IMR-90 (cell line): ENCODE results near the gene DISC1. TPM values are rescaled to one million over a fixed set of nuclear protein-coding genes. Genes with fewer than 3 reads are reported as not detected.
A peak's percentile ranks its signal among the peaks of the same experiment; 100 is the strongest.

Experiments
- ATAC-seq: fragments of 200-7000 bp; cut with Tn5 transposase; 2 replicates; pipeline ENCODE4 v1.9.1; 2020; ENCODE audit warnings: low read depth, mild to moderate bottlenecking, moderate library complexity
- BruUV-seq: library from RNA; stranded (reverse); fragments of 400-500 nt; replicated peaks from 2 replicates; lab custom pipeline; 2021; lab: Mats Ljungman, UMichigan
- CTCF ChIA-PET: fragments of 300-600 bp; formaldehyde crosslinking; extraction: SDS; loops from one replicate; lab custom pipeline; 2021; ENCODE audit warnings: antibody characterized with exemption; lab: Yijun Ruan, JAX
- POLR2A ChIA-PET: fragments of 300-600 bp; sonication (Branson Sonifier 250); formaldehyde crosslinking; loops from one replicate; lab custom pipeline; 2022; ENCODE audit warnings: antibody characterized with exemption; ENCODE audit not compliant: unreplicated experiment; lab: Charles Lee
- DNase-seq: peaks from one replicate; pipeline ENCODE4 v3.0.0; 2013
- H2AFZ ChIP-seq: replicated peaks from 2 replicates; pipeline ENCODE3; 2013; ENCODE audit warnings: low read length, mild to moderate bottlenecking; ENCODE audit not compliant: poor library complexity
- H2AK5ac ChIP-seq: 2 replicates; pipeline ENCODE4 v1.6.1; 2013; ENCODE audit warnings: low read depth, low read length, inconsistent platforms
- H2AK9ac ChIP-seq: replicated peaks from 2 replicates; pipeline ENCODE3; 2013; ENCODE audit warnings: mild to moderate bottlenecking, low read depth, low read length, moderate library complexity; ENCODE audit not compliant: poor library complexity
- H2BK120ac ChIP-seq: 2 replicates; pipeline ENCODE4 v1.6.1; 2013; ENCODE audit warnings: low read depth, low read length, inconsistent platforms
- H2BK15ac ChIP-seq: 3 replicates; pipeline ENCODE4 v1.6.1; 2013; ENCODE audit warnings: low read depth, low read length, inconsistent platforms
- H2BK20ac ChIP-seq: 2 replicates; pipeline ENCODE4 v1.6.1; 2013; ENCODE audit warnings: low read depth, mild to moderate bottlenecking, inconsistent platforms, low read length, moderate library complexity
- H2BK5ac ChIP-seq: 2 replicates; pipeline ENCODE4 v1.6.1; 2013; ENCODE audit warnings: mild to moderate bottlenecking, low read depth, low read length, inconsistent platforms; ENCODE audit not compliant: poor library complexity, severe bottlenecking
- H3K14ac ChIP-seq: replicated peaks from 2 replicates; pipeline ENCODE4 v1.6.1; 2013; ENCODE audit warnings: low read depth, low read length, inconsistent platforms
- H3K18ac ChIP-seq: 2 replicates; pipeline ENCODE4 v1.6.1; 2013; ENCODE audit warnings: low read depth, low read length, control low read depth
- H3K23ac ChIP-seq: 2 replicates; pipeline ENCODE4 v1.6.1; 2013; ENCODE audit warnings: low read depth, low read length, inconsistent platforms
- H3K27ac ChIP-seq: 2 replicates; pipeline ENCODE4 v1.5.1; 2013; ENCODE audit warnings: mild to moderate bottlenecking, control low read depth, low read length; ENCODE audit not compliant: insufficient read depth
- H3K27me3 ChIP-seq: 2 replicates; pipeline ENCODE4 v1.6.1; 2013; ENCODE audit warnings: low read length; ENCODE audit not compliant: control insufficient read depth, insufficient read depth
- H3K36me3 ChIP-seq: 2 replicates; pipeline ENCODE4 v1.6.1; 2013; ENCODE audit warnings: low read length, mixed read lengths; ENCODE audit not compliant: control insufficient read depth, insufficient read depth
- H3K4ac ChIP-seq: 2 replicates; pipeline ENCODE4 v1.6.1; 2013; ENCODE audit warnings: low read depth, low read length, inconsistent platforms
- H3K4me1 ChIP-seq: 2 replicates; pipeline ENCODE4 v1.6.1; 2013; ENCODE audit warnings: low read length, mixed read lengths; ENCODE audit not compliant: control insufficient read depth, insufficient read depth
- H3K4me2 ChIP-seq: 2 replicates; pipeline ENCODE4 v1.6.1; 2013; ENCODE audit warnings: low read depth, mild to moderate bottlenecking, control low read depth, low read length, moderate library complexity
- H3K4me3 ChIP-seq: 2 replicates; pipeline ENCODE4 v1.5.1; 2013; ENCODE audit warnings: low read depth, mild to moderate bottlenecking, control low read depth, low read length, moderate library complexity; ENCODE audit not compliant: insufficient read depth
- H3K56ac ChIP-seq: 2 replicates; pipeline ENCODE4 v1.6.1; 2013; ENCODE audit warnings: low read length, inconsistent platforms; ENCODE audit not compliant: insufficient read depth; ENCODE audit errors: extremely low read depth
- H3K79me1 ChIP-seq, 2 experiments: 2 replicates each; pipeline ENCODE4 v1.6.1; 2013; ENCODE audit warnings: low read length in 2 of 2, inconsistent platforms in 1 of 2, low read depth in 1 of 2
- H3K9ac ChIP-seq: 2 replicates; pipeline ENCODE4 v1.6.1; 2013; ENCODE audit warnings: low read depth, low read length, control low read depth
- H3K9me1 ChIP-seq: 2 replicates; pipeline ENCODE4 v1.6.1; 2013; ENCODE audit warnings: low read length, inconsistent platforms; ENCODE audit not compliant: insufficient read depth
- H3K9me3 ChIP-seq: 2 replicates; pipeline ENCODE4 v1.6.1; 2013; ENCODE audit warnings: low read length; ENCODE audit not compliant: control insufficient read depth, insufficient read depth
- H4K20me1 ChIP-seq: 2 replicates; pipeline ENCODE4 v1.6.1; 2013; ENCODE audit warnings: low read length, inconsistent platforms; ENCODE audit not compliant: insufficient read depth
- H4K5ac ChIP-seq: 2 replicates; pipeline ENCODE4 v1.6.1; 2013; ENCODE audit warnings: mild to moderate bottlenecking, low read depth, low read length, control low read depth
- H4K8ac ChIP-seq, 2 experiments: 2 replicates each; pipeline ENCODE4 v1.6.1; 2013; ENCODE audit warnings: low read depth in 2 of 2, low read length in 2 of 2, control low read depth in 1 of 2, inconsistent platforms in 1 of 2
- H4K91ac ChIP-seq: 2 replicates; pipeline ENCODE4 v1.6.1; 2013; ENCODE audit warnings: low read depth, low read length, inconsistent platforms; ENCODE audit not compliant: insufficient read depth
- BHLHE40 ChIP-seq: fragments of 150-350 bp; IDR thresholded peaks from 2 replicates; pipeline ENCODE4 v1.6.1; 2016; ENCODE audit warnings: mild to moderate bottlenecking, low read depth, low read length
- CEBPB ChIP-seq: IDR thresholded peaks from 2 replicates; pipeline ENCODE4 v1.6.1; 2012; ENCODE audit warnings: low read depth, low read length, improper control_type of control experiment
- CHD1 ChIP-seq: IDR thresholded peaks from 2 replicates; pipeline ENCODE4 v1.6.1; 2012; ENCODE audit warnings: low read depth, low read length, improper control_type of control experiment
- CTCF ChIP-seq: conservative IDR thresholded peaks from 2 replicates; pipeline ENCODE4 v1.5.1; 2012; ENCODE audit warnings: mild to moderate bottlenecking, low read depth, low read length, improper control_type of control experiment
- ELK1 ChIP-seq: fragments of 150-350 bp; IDR thresholded peaks from 2 replicates; pipeline ENCODE4 v1.6.1; 2016; ENCODE audit warnings: low read depth, mild to moderate bottlenecking, low read length, moderate library complexity, borderline replicate concordance
- FOS ChIP-seq: fragments of 150-350 bp; IDR thresholded peaks from 2 replicates; pipeline ENCODE4 v1.6.1; 2016; ENCODE audit warnings: low read depth, low read length
- MAFK ChIP-seq: IDR thresholded peaks from 2 replicates; pipeline ENCODE4 v1.6.1; 2012; ENCODE audit warnings: low read depth, low read length, improper control_type of control experiment
- MAZ ChIP-seq: IDR thresholded peaks from 2 replicates; pipeline ENCODE4 v1.6.1; 2012; ENCODE audit warnings: low read depth, mild to moderate bottlenecking, low read length, improper control_type of control experiment, moderate library complexity, borderline replicate concordance
- POLR2A ChIP-seq: IDR thresholded peaks from 2 replicates; pipeline ENCODE4 v1.6.1; 2012; ENCODE audit warnings: mild to moderate bottlenecking, low read depth, low read length
- RFX5 ChIP-seq: IDR thresholded peaks from 2 replicates; pipeline ENCODE4 v1.8.0; 2012; ENCODE audit warnings: low read depth, mild to moderate bottlenecking, low read length, moderate library complexity
- USF2 ChIP-seq: fragments of 150-350 bp; IDR thresholded peaks from 2 replicates; pipeline ENCODE4 v1.6.1; 2017; ENCODE audit warnings: mild to moderate bottlenecking, antibody characterized with exemption, low read length, low read depth
- WGBS, 2 experiments: methylation state at CpG; one replicate each; pipeline versions ENCODE4 v1.1.5 to v1.1.7; 2013; ENCODE audit warnings: missing lambda C conversion rate in 2 of 2; ENCODE audit not compliant: insufficient read length in 1 of 2; ENCODE audit errors: extremely low coverage in 2 of 2; 5-methylcytosine and 5-hydroxymethylcytosine counted together
- dilution Hi-C: fragments of 300-500 bp; cut with HindIII; formaldehyde crosslinking; loops from one replicate; pipeline ENCODE4 v1.14.3; 2018; ENCODE audit warnings: low sequenced_read_pairs; ENCODE audit not compliant: unreplicated experiment
- in situ Hi-C: fragments of 300-500 bp; cut with MboI; formaldehyde crosslinking; loops from 3 replicates; pipeline ENCODE4 v1.14.3; 2019; ENCODE audit warnings: low sequenced_read_pairs, inconsistent platforms, mixed read lengths
- intact Hi-C: fragments of 100-400 bp; cut with micrococcal nuclease; formaldehyde crosslinking; loops from 2 replicates; pipeline ENCODE4 v1.10.0; 2022
- polyA plus RNA-seq, 3 experiments: library from polyadenylated mRNA; depleted of rRNA; stranded (reverse); fragments of >200 nt; gene quantifications; 2 replicates each; pipeline ENCODE4 v1.2.3, GENCODE V29; 2012; ENCODE audit warnings: low replicate concordance in 1 of 3
- total RNA-seq: library from RNA; depleted of rRNA; stranded (reverse); fragments of >200 nt; gene quantifications from 2 replicates; pipeline ENCODE4 v1.2.3, GENCODE V29; 2012

Gene DISC1
- total and polyA plus RNA-seq, 2 of the 4 experiments (the other 2 are of a cell fraction), result 2.2 to 7.0 TPM

- Histone ChIP-seq H3K4me1 (peaks cover 2% of the 10 kb centered on the region; the same call in 1 of the 2 replicates), H4K8ac (no peak overlapping the region), H3K4me3 (no peak overlapping the region), H4K20me1 (no peaks in the 10 kb centered on the region), H3K18ac (no peak overlapping the region), H3K79me1 (no peaks in the 10 kb centered on the region; a peak in 1 of 4 replicates), H4K91ac (no peak overlapping the region; the same call in 1 of the 2 replicates), H3K36me3 (no peaks in the 10 kb centered on the region), H3K27ac (no peak overlapping the region), H3K9ac (no peak overlapping the region), H2AFZ (no peak overlapping the region), H3K23ac (no peak overlapping the region), H3K14ac (no peak overlapping the region), H3K4me2 (no peak overlapping the region), H3K27me3 (no peaks in the 10 kb centered on the region), H4K5ac (no peak overlapping the region), H2BK20ac (no peak overlapping the region), H3K9me1 (no peaks in the 10 kb centered on the region; the same call in 1 of the 2 replicates), H3K9me3 (no peaks in the 10 kb centered on the region), H2BK120ac (no peak overlapping the region), H3K4ac (peak overlapping the region; percentile 17; the same call in 1 of the 2 replicates), H2AK5ac (0 out of 2 replicates have a peak overlapping the region, but pooled peaks have one; percentile 13), H2BK15ac (no peak overlapping the region), H2AK9ac (no peak overlapping the region), H2BK5ac (no peak overlapping the region), H3K56ac (no peak overlapping the region)
- TF ChIP-seq FOS (no peak), MAZ (no peak), ELK1 (no peak), CEBPB (no peak), POLR2A (no peak), CTCF (no peak), CHD1 (no peak), USF2 (no peak), MAFK (no peak), RFX5 (no peak), BHLHE40 (no peak)
- WGBS, 2 experiments, result no CpG with 5 or more reads among the region's 4 CpGs
- DNase-seq (no peak), ATAC-seq (no peak)
- no TSS peak for BruUV-seq
- POLR2A ChIA-PET, result no interaction called here
- in situ Hi-C loops (no loop called here), dilution Hi-C loops (no loop called here), intact Hi-C loops (no loop called here)
- CTCF ChIA-PET, result no interaction called here
Observed at GRCh38 chr1:231882333-231882732, 255.7 kb downstream of the DISC1 start.
